HG02840 (cell line): ENCODE results near the gene SLC25A51.

Experiments
- ATAC-seq: cut with Tn5 transposase; IDR thresholded peaks from one replicate; pipeline ENCODE4 v1.9.1; 2021; ENCODE audit warnings: mild to moderate bottlenecking, moderate library complexity, moderate number of reproducible peaks; ENCODE audit not compliant: unreplicated experiment, low FRiP score

Gene SLC25A51, protein sequence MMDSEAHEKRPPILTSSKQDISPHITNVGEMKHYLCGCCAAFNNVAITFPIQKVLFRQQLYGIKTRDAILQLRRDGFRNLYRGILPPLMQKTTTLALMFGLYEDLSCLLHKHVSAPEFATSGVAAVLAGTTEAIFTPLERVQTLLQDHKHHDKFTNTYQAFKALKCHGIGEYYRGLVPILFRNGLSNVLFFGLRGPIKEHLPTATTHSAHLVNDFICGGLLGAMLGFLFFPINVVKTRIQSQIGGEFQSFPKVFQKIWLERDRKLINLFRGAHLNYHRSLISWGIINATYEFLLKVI

DNA sequence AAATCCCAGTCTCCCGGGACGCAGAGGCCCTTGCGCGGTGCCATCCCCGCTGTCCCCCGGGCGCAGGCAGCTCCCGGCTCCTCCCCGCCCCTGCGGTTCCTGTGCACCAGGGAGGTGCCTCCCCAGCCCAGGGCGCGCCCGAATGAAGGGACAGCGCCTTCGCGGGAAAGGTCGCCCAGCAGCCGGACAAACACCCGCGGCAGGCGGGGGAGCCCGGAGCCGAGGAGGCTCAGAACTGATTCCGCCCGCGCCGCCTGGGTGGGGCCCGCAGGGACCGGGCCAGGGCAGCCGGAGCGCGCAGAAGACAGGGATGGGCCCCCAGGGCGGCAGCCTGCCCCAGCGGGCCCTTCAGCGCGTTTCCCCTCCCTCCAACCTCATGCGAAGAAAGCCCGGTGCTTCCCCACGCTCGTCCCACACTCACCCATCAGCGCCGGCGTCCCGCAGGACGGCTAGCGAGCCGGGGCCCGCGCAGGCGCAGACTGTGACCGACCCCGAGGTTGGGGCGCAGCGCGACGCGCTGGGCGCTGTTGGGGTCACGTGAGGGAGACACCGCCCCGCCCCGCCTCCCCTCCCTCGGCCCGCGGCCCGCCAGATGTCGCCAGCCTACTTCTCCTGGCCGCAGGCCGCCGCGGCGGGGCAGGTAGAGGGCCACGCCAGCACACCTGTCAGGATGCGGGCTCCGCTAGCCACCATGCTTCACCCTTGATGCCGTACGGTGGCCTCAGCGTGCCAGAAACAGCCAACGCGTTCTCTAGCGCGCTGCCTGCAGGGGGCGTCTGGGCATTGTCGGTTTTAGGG lies at the start of gene SLC25A51:
Gene SLC25A51, minus strand, starts transcription at position 481 of the 798 bp plus-strand sequence. CDS start 15,577 bp downstream, outside the sequence.
- ATAC-seq, result peak; percentile 93

DNA sequence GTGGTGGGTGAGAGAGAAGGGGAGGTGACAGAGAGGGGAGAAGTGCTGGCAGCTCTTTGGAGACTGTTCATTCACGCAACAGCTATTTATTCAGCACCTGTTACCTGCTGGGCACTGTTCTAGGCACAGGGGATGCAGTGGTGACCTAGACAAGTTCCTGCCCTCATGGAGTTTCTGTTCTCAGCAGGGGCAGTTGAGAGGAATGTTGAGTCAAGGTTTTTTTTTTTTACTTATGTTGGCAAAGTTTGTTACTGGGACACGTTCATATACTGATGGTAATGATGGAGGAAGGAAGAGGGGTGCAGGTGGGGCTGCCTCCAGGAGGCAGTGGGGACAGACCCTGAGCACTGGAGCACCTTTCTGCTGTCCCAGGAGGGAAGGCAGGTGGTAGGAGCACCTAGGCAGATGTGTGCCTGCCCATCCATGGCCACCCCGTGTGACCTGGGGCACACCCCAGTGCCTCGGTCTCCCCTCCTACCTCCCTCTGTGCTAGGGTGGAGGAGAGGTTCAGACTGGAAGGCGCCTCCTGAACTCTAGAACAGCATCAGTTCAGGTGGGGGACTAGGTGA lies 49.4 kb upstream of the SLC25A51 start:
- ATAC-seq, result no peak

DNA sequence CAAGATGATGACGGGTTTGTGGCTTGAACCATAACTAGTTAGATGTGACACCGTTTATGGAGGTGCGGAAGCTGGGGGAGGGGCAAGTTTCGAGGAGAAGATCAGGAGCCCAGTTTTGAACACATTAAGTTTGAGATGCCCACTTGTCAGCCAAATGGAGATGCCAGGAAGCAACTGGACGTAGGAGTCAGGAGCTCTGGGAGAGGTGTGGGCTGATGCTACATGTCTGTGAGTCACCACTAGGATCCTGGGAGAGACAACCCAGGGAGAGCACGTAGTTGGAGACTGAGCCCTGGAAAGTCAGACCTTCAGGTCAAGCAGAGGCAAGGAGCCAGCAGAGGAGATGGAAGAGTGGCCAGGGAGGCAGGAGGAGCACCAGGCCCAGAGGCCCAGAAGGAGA lies 48.8 kb upstream of the SLC25A51 start:
- ATAC-seq, result no peak

DNA sequence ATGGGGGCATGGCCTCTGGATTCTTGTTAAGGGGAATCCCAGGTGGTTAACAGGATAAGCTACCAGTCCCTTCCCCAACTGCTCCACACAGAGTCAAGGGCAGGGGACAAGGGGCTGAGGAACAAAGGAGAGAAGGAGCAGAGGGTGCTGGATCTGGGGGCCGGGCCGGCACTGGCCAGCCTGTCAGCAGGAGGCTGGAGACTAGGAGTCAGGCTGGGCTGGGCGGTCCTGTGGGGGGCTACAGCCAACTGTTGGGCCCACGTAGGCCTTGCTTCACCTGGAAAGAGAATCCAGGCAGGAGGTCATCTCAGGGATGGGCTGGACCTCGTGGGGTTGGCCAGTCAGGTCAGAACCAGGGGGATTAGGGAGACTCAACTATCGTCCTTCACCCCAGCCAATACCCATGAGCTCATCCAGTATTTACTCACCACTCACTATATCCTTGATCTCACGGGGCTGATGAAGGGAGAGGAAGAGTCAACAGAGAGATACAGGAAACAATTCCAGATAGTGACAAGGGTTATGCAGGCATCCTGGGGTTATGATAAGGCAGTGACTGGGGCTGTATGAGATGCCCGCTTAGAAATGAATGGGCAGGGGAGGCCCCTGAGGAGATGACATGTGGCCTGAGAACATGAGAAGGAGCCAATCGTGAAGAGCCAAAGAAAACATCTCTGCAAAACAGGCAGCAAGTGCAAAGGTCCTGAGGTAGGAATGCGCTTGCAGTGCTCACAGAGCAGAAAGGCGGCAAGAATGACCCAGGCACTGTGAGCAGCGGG lies 47.9 kb upstream of the SLC25A51 start:
- ATAC-seq, result no peak

DNA sequence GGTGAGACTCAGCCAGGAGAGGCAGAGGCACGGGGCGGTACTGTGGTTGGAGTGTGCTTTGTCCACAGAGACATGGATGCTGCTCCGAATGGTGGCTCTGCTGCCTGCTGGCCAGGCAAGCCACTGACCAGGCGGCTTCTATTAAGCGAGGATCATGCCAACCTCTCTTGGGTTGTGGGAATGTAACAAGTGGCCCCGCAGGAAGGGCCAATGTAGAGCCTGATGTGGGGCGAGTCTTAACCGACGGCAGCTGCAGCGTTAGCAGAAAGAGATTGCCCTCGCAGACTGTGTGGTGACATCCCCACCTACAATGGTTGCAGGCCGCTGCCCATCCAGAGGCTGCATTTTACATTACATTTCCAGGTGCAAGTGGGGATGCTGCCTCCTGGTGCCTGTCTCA lies 46.6 kb upstream of the SLC25A51 start:
- no peak for ATAC-seq

DNA sequence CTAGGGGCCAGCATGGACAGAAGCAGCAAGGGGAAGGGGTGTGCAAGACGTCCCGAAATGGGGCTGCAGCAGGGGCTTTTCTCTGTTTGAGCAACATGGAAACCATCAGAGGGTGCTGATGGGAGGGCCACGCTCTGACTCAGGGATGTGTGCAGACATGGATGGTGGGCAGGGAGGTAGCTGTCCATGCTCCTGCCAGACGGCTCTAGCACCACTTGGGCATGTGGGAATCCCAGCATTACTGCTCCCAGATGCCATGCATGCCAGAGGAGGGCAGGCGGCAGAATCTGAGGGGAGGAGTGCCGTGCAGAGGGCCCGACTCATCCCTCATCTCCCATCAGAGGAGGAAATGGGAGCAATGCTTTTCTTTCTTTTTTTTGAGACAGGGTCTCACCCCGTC lies 45.6 kb upstream of the SLC25A51 start:
- no peak for ATAC-seq

DNA sequence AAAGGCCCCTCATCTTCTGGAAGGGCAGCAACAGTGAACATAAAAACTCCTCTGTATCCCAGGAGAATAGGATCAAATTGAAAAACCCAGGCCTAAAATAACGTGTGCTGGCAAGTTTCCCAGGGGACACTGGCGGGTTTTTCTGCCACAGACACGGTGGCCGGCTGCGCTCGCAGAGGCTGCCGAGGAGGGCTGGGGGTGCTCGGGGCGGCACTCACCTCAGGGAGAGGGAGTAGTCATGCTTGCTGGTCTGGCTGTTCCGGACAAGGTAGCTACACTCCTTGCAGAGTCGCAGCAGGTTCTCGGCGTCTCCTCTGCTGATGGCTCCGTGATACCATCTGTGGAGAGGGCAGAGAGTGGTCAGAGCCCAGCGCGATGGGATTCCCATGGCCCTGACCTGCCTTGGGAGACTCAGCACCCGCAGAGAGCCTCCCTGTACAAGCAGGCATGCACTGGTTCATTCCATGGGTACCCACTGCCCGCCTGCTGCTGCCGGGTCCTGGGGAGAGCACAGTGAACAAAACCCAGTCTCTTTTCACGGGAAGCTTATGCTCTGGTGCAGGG lies 44.6 kb upstream of the SLC25A51 start:
- ATAC-seq, result no peak

DNA sequence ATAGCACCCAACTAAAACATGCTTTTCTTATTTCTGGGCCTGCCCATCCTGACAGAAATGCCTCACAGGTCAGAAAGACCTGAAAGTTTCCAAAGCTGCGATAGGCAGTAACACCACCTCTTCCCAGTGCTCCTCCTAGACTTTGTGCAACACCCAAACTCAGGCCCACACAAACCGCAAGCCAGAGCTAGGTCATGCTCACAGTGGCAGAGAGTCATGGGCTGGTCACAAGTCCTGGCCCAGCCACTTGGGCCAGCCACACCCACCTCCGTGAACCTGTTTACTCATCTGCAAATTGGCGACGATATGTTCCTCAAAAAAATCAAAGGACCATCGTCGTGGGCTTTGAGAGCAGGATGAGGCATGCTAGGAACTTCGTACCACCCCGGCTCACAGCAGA lies 44.0 kb upstream of the SLC25A51 start:
- ATAC-seq, result no peak

DNA sequence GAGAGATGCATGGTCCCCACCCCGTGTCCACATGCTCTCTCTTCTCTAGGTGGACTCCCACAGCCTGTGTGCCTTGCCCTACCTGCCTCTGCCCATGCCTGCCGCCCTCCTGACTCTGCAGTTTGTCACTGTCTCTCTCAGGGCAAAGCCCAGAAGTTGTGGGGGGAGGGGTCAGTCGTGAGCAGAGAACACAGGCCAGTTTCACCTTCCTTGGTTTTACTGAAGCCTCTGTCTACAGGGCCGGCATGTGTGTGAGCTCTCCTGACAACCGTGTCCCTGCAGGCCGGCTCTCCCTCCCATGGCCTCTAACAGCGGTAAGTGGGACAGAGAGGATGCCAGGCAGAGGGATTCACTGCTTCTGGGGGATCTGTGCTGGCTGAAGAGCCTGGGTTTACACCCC lies 43.5 kb upstream of the SLC25A51 start:
- ATAC-seq, result no peak

DNA sequence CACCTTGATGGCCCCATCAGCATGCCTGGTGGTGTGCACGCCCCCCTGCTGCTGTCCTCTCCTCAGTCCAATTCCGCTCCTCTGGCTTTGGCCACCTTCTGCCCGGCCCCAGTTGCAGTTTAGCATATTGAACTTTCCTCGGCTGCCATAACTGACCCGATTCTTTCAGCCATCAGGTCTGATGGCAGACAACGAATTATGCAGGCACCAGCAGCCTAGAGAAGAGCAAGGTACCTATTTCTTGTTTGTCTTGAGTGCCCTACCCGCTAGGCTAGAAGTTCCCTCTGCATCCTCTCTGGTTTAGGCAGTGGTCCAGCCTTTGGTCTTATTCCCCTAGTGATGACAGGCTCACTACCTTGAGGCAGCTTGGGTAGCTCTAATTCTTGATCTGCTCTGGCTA lies 43.0 kb upstream of the SLC25A51 start:
- no peak for ATAC-seq

DNA sequence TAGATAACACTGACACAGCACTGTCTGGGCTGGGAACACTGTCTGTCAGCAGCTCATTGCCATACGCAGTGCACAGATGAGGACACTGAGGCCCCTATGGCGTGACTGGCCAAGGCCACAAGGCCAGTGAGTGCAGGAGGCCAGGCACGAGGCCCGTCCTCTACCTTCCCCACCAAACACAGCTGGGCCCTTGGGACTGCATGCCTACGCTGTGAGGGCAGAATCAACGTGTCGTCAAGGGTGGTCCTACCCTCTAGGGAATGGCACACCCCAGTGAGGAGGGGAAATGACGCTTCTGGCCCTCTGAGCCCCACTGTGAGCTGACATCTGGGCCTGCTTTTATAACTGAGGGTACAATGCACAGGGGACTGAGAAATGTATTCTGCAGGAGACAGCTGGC lies 42.1 kb upstream of the SLC25A51 start:
- ATAC-seq, result no peak

DNA sequence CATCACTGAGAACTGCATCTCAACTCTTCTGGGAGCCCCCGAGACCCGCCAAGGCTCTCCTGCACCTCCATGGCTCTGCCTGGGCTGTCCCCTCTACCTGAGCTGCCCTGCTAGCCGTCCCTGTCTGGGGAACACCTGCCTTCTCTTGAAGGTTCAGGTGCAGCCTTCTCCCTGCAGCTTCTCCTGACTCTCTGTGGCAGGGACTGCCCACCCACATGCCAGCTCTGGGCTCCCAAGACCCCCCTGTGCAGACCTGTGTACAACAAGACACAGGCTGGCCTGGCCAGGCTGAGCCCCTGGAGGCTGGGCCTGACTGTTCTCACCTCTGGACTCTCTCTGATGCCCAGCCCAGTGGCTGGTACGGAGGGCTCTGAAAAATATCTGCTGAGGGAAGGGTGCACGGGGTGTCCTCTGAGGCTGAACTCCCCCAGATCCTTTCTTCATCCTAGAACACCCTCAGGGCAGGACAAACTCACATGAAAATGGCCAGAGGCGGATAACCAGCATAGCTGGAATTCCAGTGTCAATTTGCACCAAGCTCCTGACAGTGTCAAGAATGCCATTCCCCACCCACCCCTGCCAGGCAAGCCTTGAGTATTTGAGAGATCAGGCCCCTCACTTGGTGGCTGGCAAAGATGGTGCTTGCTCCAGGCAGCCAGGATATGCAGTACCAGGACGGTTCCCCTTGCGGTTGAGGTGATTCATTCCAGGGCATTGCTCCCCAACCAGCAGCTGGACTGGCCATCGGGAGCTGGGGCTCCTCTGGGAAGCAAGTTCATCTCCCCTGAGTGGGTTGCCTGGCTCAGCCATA lies 40.9 kb upstream of the SLC25A51 start:
- no peak for ATAC-seq

DNA sequence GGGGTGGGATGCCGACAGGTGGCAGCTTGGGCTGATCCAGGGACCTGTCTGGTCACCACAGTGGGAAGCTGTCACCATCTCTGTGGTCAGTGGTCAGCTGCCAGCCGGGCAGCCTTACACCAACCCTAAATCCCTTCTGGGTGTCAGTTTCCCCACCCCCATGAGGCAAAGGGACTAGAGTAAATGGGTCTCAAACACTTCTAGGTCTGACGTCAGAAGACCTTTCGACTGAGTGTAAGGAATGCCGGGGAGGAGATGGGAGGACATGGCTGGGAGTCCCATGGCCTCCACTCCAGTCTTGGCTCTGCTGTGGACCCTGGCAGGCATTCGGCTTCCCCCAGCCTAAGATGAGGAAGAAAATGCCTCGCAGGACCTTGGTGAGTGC lies 40.3 kb upstream of the SLC25A51 start:
- ATAC-seq, result no peak

DNA sequence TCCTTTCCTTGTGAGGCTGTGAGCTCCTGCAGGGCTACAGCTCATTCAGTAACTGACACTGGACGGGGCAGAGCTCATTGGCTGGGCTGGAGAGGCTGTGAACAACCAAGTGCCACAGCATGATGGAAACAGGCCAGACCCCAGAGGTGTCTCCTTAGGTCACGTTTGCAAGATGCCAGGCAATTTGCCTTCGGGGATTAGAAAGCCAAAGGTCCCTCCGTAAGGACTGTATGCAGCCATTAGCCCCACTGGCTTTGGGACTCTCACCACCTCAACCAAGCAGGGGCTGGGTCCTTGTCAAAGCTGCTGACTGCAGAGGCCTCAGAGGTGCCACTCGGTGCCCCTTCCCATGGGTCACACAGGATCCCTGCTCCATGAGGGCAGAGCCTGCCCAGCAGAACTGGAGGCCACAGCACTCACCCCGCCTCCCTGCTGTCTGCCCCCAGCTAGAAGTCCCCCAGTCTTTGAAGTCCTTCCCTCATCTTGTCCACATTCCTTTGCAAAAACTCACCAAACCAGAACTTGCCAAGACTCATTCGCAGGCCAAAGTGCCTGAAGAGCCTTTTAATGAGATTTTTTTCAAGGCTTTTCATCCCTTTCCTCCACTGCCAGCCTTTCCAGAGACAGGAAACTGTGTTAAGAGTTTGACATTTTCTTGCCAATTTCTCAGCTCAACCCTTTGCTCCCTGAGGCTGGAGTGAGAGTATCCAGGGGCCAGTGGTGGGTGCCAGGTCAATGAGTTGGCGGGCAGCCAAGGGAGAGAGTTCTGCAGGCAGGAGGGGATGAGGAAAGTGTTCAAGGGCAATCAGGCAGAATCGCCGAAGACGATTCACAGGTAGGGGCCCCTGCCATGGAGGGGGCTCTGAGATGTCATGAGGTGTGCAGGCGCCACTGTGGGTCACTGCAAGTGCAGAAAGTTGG lies 39.7 kb upstream of the SLC25A51 start:
- ATAC-seq, result no peak

DNA sequence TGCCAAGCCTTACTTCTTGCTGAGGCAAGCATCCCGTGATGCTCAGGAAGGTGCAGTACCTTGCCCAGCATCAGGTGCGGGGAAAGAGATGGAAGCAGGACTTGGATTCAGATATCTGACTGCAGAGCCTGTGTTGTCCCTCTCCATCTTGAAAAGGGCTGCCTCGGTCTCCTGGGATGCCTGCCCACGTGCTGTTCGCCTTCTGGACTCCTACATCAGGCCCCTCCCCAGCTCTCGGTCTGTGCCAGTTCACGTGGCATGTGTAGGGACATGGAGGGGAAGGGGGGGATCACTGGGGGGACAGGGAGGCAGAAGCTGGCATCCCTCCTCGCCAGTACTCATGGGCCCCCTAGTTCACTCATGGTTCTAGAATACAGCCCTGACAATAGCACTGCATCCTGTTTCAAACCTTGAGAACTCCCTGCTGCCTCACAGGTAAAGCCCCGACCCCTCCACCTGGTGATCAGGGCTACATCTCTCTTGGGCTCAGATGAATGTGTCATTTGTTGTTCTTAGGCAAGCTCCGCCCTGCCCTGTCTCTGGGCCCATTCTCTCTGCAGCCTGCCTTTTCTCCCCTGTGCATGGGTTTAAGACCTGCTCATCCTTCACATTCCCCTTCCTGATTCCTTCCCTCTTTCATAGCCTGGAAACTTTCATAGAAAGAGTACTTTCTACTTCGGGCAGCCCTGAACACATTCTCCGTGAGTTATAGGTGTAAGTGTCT lies 38.9 kb upstream of the SLC25A51 start:
- no peak for ATAC-seq

DNA sequence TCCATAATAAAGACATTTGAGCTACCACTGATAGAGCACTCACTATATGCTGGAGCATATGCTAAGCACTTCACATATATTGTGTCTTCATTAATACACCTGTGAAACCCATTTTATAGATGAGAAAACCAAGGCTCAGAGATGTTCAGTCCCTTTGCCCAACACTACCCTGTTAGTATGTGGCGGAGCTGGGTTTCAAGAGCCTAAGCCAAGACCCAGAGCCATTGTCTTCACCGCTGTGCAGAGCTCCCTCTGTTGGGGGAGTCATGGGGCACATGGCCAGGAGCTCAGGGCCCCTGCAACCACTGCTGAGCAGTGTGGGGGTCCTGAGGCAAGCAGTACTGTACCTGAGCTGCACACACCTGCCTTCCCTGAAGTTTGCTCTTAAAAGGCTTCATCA lies 37.3 kb upstream of the SLC25A51 start:
- no peak for ATAC-seq

DNA sequence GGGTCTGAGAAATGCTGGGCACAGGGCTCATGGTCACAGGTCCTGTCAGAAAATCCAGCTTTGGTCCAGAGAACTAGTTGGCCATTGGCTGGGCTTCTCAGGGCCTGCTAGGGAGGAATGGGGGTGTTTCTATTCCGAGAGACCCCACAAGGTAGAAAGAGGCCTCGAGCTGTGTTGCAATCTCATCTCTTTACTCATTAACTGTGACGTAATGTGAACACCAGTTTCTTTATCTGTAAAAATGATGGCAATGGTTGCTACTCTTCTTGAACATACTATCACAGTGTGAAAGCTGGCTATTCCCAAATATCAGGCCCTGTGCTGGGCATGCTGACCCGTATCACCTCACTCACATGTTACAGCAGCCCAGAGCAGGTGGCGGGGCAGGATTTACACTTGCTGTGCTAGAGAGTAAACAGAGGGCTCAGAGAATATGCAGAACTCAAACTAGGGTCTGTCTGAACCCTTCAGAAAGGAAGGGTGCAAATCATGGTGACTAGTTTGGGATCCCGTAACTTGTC lies 35.7 kb upstream of the SLC25A51 start:
- ATAC-seq, result no peak
